AG08395 (cell line): ENCODE data around the gene RGS21.
"Not testable (repeated sequence)": the region's sequence is repeated elsewhere in the genome, so short reads cannot be mapped to it uniquely, and the experiment has no call there.

Source experiments
- DNase-seq: peaks from one replicate; pipeline ENCODE4 v3.0.0; 2012; ENCODE audit warnings: mixed read lengths, low spot score

The RGS21 gene, protein sequence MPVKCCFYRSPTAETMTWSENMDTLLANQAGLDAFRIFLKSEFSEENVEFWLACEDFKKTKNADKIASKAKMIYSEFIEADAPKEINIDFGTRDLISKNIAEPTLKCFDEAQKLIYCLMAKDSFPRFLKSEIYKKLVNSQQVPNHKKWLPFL

DNA sequence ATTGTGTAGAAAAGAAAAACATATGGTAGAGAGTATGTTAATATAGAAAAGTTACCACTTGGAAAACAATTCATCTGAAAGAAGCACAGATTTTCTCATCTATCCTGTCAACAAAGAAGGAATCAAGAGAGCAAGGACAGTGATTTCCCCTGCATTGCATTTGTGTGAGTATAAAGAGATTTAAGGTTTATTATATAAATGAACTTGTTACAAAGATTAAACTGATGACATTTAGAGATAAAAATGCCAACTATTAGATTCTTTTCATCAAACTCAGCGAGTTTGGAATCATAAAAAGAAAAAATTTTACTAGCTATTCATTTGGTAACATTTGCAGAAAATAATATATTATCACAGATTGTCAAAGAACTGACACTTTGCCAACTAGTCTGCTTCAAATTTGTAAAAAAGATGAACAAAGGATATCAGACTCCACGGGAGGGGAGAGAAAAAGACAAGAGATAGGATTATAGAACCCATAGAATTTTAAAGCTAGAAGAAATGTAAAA is at the start of gene RGS21:
Gene RGS21 (plus strand): TSS at position 51 of the 509 bp plus-strand sequence. CDS start 26,045 bp downstream, outside the sequence.
- DNase-seq, result no peak

GRCh38 chr1:192268468-192269052 is 48.2 kb upstream of the RGS21 start:
- no peak for DNase-seq

GRCh38 chr1:192270398-192270797 is 46.4 kb upstream of the RGS21 start:
- DNase-seq, result no peak

- no peak for DNase-seq
Observed at GRCh38 chr1:192272732-192273131, 44.1 kb upstream of the RGS21 start.

- DNase-seq, result no peak
Observed at GRCh38 chr1:192274588-192274987, 42.2 kb upstream of the RGS21 start.

- DNase-seq, result no peak
Observed at GRCh38 chr1:192277635-192278034, 39.2 kb upstream of the RGS21 start.

GRCh38 chr1:192284927-192285326 is 31.9 kb upstream of the RGS21 start:
- DNase-seq, result no peak

DNA sequence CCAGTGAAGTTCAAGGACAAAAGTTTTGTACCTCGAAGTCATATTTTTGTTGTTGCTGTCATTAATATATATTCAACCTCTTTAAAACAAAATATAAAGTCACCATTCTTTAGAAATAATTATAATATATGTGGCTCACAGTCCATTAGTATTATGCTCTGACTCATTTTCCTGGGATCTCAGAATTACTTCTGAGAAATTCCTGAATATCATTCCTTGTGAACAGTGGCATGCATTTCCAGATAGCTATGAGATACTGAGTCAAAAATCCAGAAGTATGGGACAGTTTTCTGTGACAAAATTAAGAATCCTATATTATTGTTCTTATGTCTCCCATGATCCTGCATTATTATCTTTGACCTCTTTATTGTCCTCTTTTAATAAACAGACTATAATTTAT is 13.8 kb upstream of the RGS21 start:
- DNase-seq, result no peak

DNA sequence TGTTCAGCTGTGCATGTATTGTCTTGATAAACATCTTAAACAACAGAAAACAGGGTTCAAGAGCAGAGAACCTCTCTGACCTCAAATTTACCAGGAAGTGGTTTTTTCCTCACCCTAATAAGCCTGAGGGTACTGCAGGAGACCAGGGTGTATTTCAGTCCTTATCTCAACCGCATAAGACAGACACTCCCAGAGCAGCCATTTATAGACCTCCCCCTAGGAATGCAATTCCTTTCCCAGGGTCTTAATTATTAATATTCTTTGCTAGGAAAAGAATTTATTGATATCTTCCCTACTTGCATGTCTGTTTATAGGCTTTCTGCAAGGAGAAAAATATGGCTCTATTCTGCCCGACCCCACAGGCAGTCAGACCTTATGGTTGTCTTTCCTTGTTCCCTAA is 8.5 kb upstream of the RGS21 start:
- not testable (repeated sequence) for DNase-seq

DNA sequence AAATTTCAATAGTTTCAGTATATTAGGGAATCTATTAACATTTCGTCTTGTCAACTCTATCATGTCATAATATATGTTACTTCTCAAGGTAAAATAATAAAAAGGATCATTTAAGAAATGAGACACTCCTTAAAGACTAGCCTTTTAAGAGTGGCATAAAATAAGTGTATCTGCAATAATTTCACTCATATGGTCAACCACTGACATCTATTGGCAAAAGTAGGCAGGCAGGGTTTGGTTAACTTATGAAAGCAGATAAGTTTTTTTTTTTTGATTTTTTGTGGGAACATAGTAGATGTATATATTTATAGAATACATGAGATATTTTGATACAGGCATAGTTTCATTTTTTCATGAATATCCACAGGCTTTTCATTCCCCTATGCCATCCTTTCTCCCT is 5.5 kb upstream of the RGS21 start:
- no peak for DNase-seq

GRCh38 chr1:192327997-192328396 is 11.2 kb downstream of the RGS21 start:
- no peak for DNase-seq

DNA sequence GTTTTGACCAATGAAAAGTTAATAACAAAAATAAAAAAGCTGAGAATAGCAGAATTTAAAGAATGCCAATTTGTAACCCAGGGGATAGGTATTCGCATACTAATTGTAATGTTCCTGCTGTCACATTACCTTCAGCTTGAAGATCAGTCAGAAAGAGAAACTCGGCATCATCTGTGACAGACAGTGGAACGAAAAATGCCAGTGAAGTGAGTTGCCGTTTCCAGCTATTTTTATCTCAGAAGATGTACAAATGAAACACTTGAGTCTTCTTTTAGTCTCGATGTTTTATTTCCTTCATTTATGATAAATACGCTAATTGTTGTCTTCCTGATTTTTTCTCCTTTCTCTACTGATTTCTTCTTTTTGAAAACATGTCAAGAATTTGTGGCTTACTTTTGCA is 26.1 kb downstream of the RGS21 start:
- no peak for DNase-seq

DNA sequence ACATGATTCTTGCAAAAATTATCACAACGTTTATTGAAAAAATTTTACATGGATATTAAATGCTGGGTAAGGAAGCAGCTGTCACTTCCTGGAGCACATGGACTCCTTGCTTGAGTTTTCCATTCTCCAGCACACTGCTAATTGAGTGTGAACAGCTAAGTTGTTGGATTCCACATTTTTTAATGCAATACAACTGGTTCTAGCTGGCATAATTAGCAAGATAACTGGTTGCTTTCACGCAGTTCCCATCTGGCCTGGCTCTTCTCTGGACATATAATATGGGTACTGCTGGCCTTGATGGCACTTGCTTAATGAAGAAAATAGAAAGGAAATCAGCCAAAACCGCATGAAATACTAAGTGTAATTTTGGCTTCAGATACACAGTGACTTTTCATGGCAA is 26.6 kb downstream of the RGS21 start:
- DNase-seq, result no peak

- no peak for DNase-seq
Observed at GRCh38 chr1:192349314-192349713, 32.5 kb downstream of the RGS21 start.

- no peak for DNase-seq
Observed at GRCh38 chr1:192350356-192350755, 33.6 kb downstream of the RGS21 start.

- DNase-seq, result no peak
Observed at GRCh38 chr1:192351550-192351949, 34.8 kb downstream of the RGS21 start.

- no peak for DNase-seq
Observed at GRCh38 chr1:192357924-192358323, 41.1 kb downstream of the RGS21 start.

- DNase-seq, result no peak
Observed at GRCh38 chr1:192358402-192358801, 41.6 kb downstream of the RGS21 start.

- DNase-seq, result no peak
Observed at GRCh38 chr1:192358822-192359221, 42.0 kb downstream of the RGS21 start.

GRCh38 chr1:192363177-192363576 is 46.4 kb downstream of the RGS21 start:
- DNase-seq, result no peak

GRCh38 chr1:192367436-192367835 is 50.6 kb downstream of the RGS21 start:
- no peak for DNase-seq

GRCh38 chr1:192375306-192375705 is 58.5 kb downstream of the RGS21 start:
- no peak for DNase-seq

- DNase-seq, result no peak
Observed at GRCh38 chr1:192376374-192376773, 59.6 kb downstream of the RGS21 start.

- no peak for DNase-seq
Observed at GRCh38 chr1:192378276-192378675, 61.5 kb downstream of the RGS21 start.
